ENCODE results near the gene LPIN1. TPM values are rescaled to one million over a fixed set of nuclear protein-coding genes. Genes with fewer than 3 reads are reported as not detected.

LPIN1 gene
- total and polyA plus RNA-seq, 2 of the 13 experiments (the other 11 are each of a cell fraction or from before 2014, with no cell fraction given): 9.7 to 19.4 TPM

DNA sequence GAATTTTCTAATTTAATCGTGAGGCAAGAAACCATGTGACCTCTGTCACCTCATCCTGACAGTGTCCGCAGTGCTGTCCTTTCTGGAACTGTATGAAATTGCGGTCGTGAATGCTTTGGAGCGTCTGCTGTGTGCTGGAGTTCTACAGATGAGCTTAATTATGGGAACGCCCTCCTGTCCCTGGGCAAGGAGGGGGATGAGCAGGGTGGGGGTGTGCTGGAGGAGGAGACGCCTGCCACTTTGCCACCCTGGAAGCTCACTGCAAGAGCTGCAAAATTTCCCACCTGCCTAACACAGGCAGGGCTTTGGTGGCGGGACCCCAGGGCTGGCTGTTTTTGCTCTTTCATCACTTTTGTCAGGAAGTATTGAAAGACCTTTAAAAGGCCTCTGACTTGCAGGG lies 6.5 kb downstream of the LPIN1 start:
- intact Hi-C loops (cut with micrococcal nuclease; ENCODE audit: unreplicated experiment): no loop called here
- no peaks in the 10 kb centered on the region for H3K36me3 ChIP-seq (replicated peaks in 1 of 2; ENCODE audit: control insufficient read depth in 1 of 2, insufficient read depth in 2 of 2, low read length in 2 of 2)
- CTCF ChIA-PET (ENCODE audit: low intra/inter-chr PET ratio, low total read pairs): no interaction called here
- TF ChIP-seq, protein P1, sequence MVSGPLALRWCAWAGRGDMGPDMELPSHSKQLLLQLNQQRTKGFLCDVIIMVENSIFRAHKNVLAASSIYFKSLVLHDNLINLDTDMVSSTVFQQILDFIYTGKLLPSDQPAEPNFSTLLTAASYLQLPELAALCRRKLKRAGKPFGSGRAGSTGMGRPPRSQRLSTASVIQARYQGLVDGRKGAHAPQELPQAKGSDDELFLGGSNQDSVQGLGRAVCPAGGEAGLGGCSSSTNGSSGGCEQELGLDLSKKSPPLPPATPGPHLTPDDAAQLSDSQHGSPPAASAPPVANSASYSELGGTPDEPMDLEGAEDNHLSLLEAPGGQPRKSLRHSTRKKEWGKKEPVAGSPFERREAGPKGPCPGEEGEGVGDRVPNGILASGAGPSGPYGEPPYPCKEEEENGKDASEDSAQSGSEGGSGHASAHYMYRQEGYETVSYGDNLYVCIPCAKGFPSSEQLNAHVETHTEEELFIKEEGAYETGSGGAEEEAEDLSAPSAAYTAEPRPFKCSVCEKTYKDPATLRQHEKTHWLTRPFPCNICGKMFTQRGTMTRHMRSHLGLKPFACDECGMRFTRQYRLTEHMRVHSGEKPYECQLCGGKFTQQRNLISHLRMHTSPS (CRISPR knock-in tag; IDR thresholded peaks at IDR 0.05; ENCODE audit: low read depth): no peak
- TF ChIP-seq ZFYVE20 (CRISPR knock-in tag; IDR thresholded peaks at IDR 0.05; ENCODE audit: borderline replicate concordance, low read depth): no peak
- ATAC-seq: no peak
- in situ Hi-C loops (cut with HindIII; ENCODE audit: extremely low pct_ligation_motif_present, low pct_unique_long_range_greater_than_20kb): no loop called here
- no peaks in the 10 kb centered on the region for H3K27me3 ChIP-seq (ENCODE audit: control insufficient read depth in 1 of 2, insufficient read depth in 2 of 2, low read length in 2 of 2)
- no peaks in the 10 kb centered on the region; the same call in 1 of the 2 replicates for H4K20me1 ChIP-seq (ENCODE audit: insufficient read depth, low read length)
- no peak overlapping the region for H3K27ac ChIP-seq (ENCODE audit: extremely low read length, insufficient read depth, low read length)
- no peak overlapping the region for H3K4me2 ChIP-seq (ENCODE audit: low read depth, low read length)
- H2AFZ ChIP-seq (ENCODE audit: low read length): no peak overlapping the region
- no TSS peak for BruUV-seq (replicated peaks)
- no peak overlapping the region for H3K4me3 ChIP-seq (replicated peaks in 1 of 3; ENCODE audit: insufficient read depth in 1 of 3, low read depth in 2 of 3, low read length in 3 of 3)
- peaks cover 39% of the 10 kb centered on the region for H3K79me2 ChIP-seq (ENCODE audit: insufficient read depth, low read length)
- POLR2A ChIA-PET: no interaction called here
- H3K9ac ChIP-seq (ENCODE audit: insufficient read depth, low read depth, low read length): no peak overlapping the region
- FAIRE-seq: no peak
- peaks cover 20% of the 10 kb centered on the region for H3K4me1 ChIP-seq (ENCODE audit: insufficient read depth, low read length)
- no peak for DNase-seq (ENCODE audit: low spot score)
- H3K9me3 ChIP-seq (ENCODE audit: low read length): no peaks in the 10 kb centered on the region
- 88% methylated on average over 8 of the region's 8 CpGs for WGBS (ENCODE audit: low lambda C conversion rate)

DNA sequence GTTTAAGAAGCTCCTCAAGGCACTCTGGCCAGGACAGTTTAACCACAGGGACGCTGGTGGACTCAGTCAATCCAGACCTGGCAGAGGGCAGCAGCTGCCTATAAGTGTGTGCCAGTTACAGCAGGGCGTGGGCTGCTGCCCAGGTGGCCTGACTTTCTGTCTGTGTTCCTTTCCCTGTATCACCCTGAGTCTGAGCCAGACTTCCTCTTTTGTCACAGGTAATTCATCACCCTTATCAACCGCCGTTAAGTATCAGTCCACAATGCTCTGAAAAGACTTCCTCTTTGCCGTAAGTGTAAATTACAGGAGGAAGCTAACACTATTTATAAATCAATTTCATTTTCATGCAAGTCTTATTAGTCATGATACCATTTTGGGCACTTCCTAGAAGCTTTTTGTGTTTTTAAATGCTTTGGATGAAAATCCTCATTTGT lies 7.0 kb downstream of the LPIN1 start:
- Histone ChIP-seq H3K36me3 (replicated peaks in 1 of 2; ENCODE audit: control insufficient read depth in 1 of 2, insufficient read depth in 2 of 2, low read length in 2 of 2) (no peaks in the 10 kb centered on the region), H2AFZ (ENCODE audit: low read length) (no peak overlapping the region), H3K27ac (ENCODE audit: extremely low read length, insufficient read depth, low read length) (no peak overlapping the region), H3K79me2 (ENCODE audit: insufficient read depth, low read length) (peaks cover 33% of the 10 kb centered on the region), H3K4me1 (ENCODE audit: insufficient read depth, low read length) (peaks cover 15% of the 10 kb centered on the region), H3K4me2 (ENCODE audit: low read depth, low read length) (no peak overlapping the region), H4K20me1 (ENCODE audit: insufficient read depth, low read length) (no peaks in the 10 kb centered on the region; the same call in 1 of the 2 replicates), H3K27me3 (ENCODE audit: control insufficient read depth in 1 of 2, insufficient read depth in 2 of 2, low read length in 2 of 2) (no peaks in the 10 kb centered on the region), H3K9me3 (ENCODE audit: low read length) (no peaks in the 10 kb centered on the region), H3K4me3 (replicated peaks in 1 of 3; ENCODE audit: insufficient read depth in 1 of 3, low read depth in 2 of 3, low read length in 3 of 3) (no peak overlapping the region), H3K9ac (ENCODE audit: insufficient read depth, low read depth, low read length) (no peak overlapping the region)
- in situ Hi-C loops (cut with HindIII; ENCODE audit: extremely low pct_ligation_motif_present, low pct_unique_long_range_greater_than_20kb): no loop called here
- POLR2A ChIA-PET: no interaction called here
- FAIRE-seq: no peak
- ATAC-seq: no peak
- no peak for DNase-seq (ENCODE audit: low spot score)
- intact Hi-C loops (cut with micrococcal nuclease; ENCODE audit: unreplicated experiment): no loop called here
- CTCF ChIA-PET (ENCODE audit: low intra/inter-chr PET ratio, low total read pairs): no interaction called here
- no TSS peak for BruUV-seq (replicated peaks)
- 96% methylated on average over 5 of the region's 5 CpGs for WGBS (ENCODE audit: low lambda C conversion rate)
- TF ChIP-seq BHLHE40 (IDR thresholded peaks at IDR 0.05; ENCODE audit: low read length): no peak
- TF ChIP-seq, protein P2, sequence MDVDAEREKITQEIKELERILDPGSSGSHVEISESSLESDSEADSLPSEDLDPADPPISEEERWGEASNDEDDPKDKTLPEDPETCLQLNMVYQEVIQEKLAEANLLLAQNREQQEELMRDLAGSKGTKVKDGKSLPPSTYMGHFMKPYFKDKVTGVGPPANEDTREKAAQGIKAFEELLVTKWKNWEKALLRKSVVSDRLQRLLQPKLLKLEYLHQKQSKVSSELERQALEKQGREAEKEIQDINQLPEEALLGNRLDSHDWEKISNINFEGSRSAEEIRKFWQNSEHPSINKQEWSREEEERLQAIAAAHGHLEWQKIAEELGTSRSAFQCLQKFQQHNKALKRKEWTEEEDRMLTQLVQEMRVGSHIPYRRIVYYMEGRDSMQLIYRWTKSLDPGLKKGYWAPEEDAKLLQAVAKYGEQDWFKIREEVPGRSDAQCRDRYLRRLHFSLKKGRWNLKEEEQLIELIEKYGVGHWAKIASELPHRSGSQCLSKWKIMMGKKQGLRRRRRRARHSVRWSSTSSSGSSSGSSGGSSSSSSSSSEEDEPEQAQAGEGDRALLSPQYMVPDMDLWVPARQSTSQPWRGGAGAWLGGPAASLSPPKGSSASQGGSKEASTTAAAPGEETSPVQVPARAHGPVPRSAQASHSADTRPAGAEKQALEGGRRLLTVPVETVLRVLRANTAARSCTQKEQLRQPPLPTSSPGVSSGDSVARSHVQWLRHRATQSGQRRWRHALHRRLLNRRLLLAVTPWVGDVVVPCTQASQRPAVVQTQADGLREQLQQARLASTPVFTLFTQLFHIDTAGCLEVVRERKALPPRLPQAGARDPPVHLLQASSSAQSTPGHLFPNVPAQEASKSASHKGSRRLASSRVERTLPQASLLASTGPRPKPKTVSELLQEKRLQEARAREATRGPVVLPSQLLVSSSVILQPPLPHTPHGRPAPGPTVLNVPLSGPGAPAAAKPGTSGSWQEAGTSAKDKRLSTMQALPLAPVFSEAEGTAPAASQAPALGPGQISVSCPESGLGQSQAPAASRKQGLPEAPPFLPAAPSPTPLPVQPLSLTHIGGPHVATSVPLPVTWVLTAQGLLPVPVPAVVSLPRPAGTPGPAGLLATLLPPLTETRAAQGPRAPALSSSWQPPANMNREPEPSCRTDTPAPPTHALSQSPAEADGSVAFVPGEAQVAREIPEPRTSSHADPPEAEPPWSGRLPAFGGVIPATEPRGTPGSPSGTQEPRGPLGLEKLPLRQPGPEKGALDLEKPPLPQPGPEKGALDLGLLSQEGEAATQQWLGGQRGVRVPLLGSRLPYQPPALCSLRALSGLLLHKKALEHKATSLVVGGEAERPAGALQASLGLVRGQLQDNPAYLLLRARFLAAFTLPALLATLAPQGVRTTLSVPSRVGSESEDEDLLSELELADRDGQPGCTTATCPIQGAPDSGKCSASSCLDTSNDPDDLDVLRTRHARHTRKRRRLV (CRISPR knock-in tag; IDR thresholded peaks at IDR 0.05): no peak
- TF ChIP-seq, protein P3, sequence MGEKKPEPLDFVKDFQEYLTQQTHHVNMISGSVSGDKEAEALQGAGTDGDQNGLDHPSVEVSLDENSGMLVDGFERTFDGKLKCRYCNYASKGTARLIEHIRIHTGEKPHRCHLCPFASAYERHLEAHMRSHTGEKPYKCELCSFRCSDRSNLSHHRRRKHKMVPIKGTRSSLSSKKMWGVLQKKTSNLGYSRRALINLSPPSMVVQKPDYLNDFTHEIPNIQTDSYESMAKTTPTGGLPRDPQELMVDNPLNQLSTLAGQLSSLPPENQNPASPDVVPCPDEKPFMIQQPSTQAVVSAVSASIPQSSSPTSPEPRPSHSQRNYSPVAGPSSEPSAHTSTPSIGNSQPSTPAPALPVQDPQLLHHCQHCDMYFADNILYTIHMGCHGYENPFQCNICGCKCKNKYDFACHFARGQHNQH (CRISPR knock-in tag; IDR thresholded peaks at IDR 0.05): no peak
- no peak for TF ChIP-seq ZNF484 (CRISPR knock-in tag; IDR thresholded peaks at IDR 0.05; ENCODE audit: borderline replicate concordance, low read depth)
- TF ChIP-seq ZSCAN29 (CRISPR knock-in tag; conservative IDR thresholded peaks at IDR 0.05): no peak
- no peak for TF ChIP-seq ZNF121 (CRISPR knock-in tag; IDR thresholded peaks at IDR 0.05)
- no peak for TF ChIP-seq ZNF782 (CRISPR knock-in tag; IDR thresholded peaks at IDR 0.05; ENCODE audit: borderline replicate concordance)
- no peak for TF ChIP-seq MXD4 (CRISPR knock-in tag; IDR thresholded peaks at IDR 0.05)
- TF ChIP-seq ZNF879 (CRISPR knock-in tag; IDR thresholded peaks at IDR 0.05): no peak
